Liver (tissue), 9 donors: ENCODE measurements around the gene CALHM3. TPM values are rescaled to one million over a fixed set of nuclear protein-coding genes. Genes with fewer than 3 reads are reported as not detected.

Experiments
- DNase-seq: peaks from one replicate; pipeline ENCODE4 v3.0.0-alpha.2; 2017; ENCODE audit warnings: low spot score
- H3K27ac ChIP-seq, 2 donors: one replicate each; pipeline ENCODE4 v1.7.0; 2013; ENCODE audit warnings: inconsistent platforms in 2 of 2, low read length in 2 of 2, control low read depth in 1 of 2, low read depth in 1 of 2, mild to moderate bottlenecking in 1 of 2
- H3K27me3 ChIP-seq, 4 donors: one replicate each; pipeline versions ENCODE4 v1.6.1 to v1.7.0; 2013; ENCODE audit warnings: low read length in 3 of 4, inconsistent platforms in 1 of 4, mild to moderate bottlenecking in 1 of 4, moderate library complexity in 1 of 4; ENCODE audit not compliant: control insufficient read depth in 4 of 4, insufficient read depth in 4 of 4
- H3K36me3 ChIP-seq, 4 donors: one replicate each; pipeline versions ENCODE4 v1.6.1 to v1.7.0; 2013; ENCODE audit warnings: low read length in 3 of 4, mild to moderate bottlenecking in 3 of 4, low read depth in 1 of 4, moderate library complexity in 1 of 4; ENCODE audit not compliant: control insufficient read depth in 4 of 4, insufficient read depth in 3 of 4
- H3K4me1 ChIP-seq, 4 donors: one replicate each; pipeline versions ENCODE4 v1.6.1 to v1.7.0; 2013; ENCODE audit warnings: low read length in 3 of 4, mild to moderate bottlenecking in 3 of 4, moderate library complexity in 1 of 4; ENCODE audit not compliant: control insufficient read depth in 4 of 4, insufficient read depth in 4 of 4
- H3K4me3 ChIP-seq, 3 donors: one replicate each; pipeline versions ENCODE4 v1.6.1 to v1.7.0; 2013; ENCODE audit warnings: low read length in 3 of 3, control low read depth in 1 of 3, low read depth in 1 of 3, mild to moderate bottlenecking in 1 of 3
- H3K9ac ChIP-seq, 2 donors: one replicate each; pipeline ENCODE4 v1.7.0; 2013; ENCODE audit warnings: low read length in 2 of 2, mild to moderate bottlenecking in 2 of 2, moderate library complexity in 2 of 2, control low read depth in 1 of 2, low read depth in 1 of 2
- H3K9me3 ChIP-seq, 4 donors: one replicate each; pipeline versions ENCODE4 v1.6.1 to v1.7.0; 2013; ENCODE audit warnings: low read length in 3 of 4; ENCODE audit not compliant: control insufficient read depth in 4 of 4
- EGR1 ChIP-seq, 2 donors: IDR thresholded peaks; 2 replicates each; pipeline ENCODE4 v1.6.1; 2016 to 2018; ENCODE audit warnings: antibody characterized with exemption in 2 of 2, low read depth in 2 of 2
- FOXA2 ChIP-seq: IDR thresholded peaks from 2 replicates; pipeline ENCODE4 v1.6.1; 2016; ENCODE audit warnings: antibody characterized with exemption
- GABPA ChIP-seq, 2 donors: IDR thresholded peaks in 1 of 2; conservative IDR thresholded peaks in 1 of 2; 2 replicates each; pipeline ENCODE4 v1.6.1; 2016; ENCODE audit warnings: antibody characterized with exemption in 2 of 2, mild to moderate bottlenecking in 1 of 2, moderate library complexity in 1 of 2
- HNF4A ChIP-seq, 2 donors: conservative IDR thresholded peaks; 2 replicates each; pipeline ENCODE4 v1.6.1; 2016; ENCODE audit warnings: antibody characterized with exemption in 2 of 2, mild to moderate bottlenecking in 2 of 2
- HNF4G ChIP-seq: IDR thresholded peaks from 2 replicates; pipeline ENCODE4 v1.6.1; 2016; ENCODE audit warnings: antibody characterized with exemption
- JUND ChIP-seq, 2 donors: IDR thresholded peaks; 2 replicates each; pipeline ENCODE4 v1.6.1; 2016; ENCODE audit warnings: antibody characterized with exemption in 2 of 2
- NR2F2 ChIP-seq: IDR thresholded peaks from 2 replicates; pipeline ENCODE4 v1.6.1; 2016; ENCODE audit warnings: antibody characterized with exemption
- RAD21 ChIP-seq, 2 donors: IDR thresholded peaks; 2 replicates each; pipeline ENCODE4 v1.6.1; 2016; ENCODE audit warnings: antibody characterized with exemption in 2 of 2, mild to moderate bottlenecking in 2 of 2
- RXRA ChIP-seq, 2 donors: IDR thresholded peaks; 2 replicates each; pipeline ENCODE4 v1.6.1; 2017 to 2018; ENCODE audit warnings: antibody characterized with exemption in 2 of 2, mild to moderate bottlenecking in 1 of 2
- SP1 ChIP-seq: IDR thresholded peaks from 2 replicates; pipeline ENCODE4 v1.6.1; 2018; ENCODE audit warnings: antibody characterized with exemption, mild to moderate bottlenecking
- TAF1 ChIP-seq: conservative IDR thresholded peaks from 2 replicates; pipeline ENCODE4 v1.6.1; 2016; ENCODE audit warnings: antibody characterized with exemption, mild to moderate bottlenecking
- YY1 ChIP-seq: IDR thresholded peaks from 2 replicates; pipeline ENCODE4 v1.6.1; 2016; ENCODE audit warnings: antibody characterized with exemption, mild to moderate bottlenecking
- WGBS: extraction: QIAGEN DNeasy Blood & Tissue Kit; methylation state at CpG from one replicate; pipeline ENCODE4 v1.1.7; 2013; 5-methylcytosine and 5-hydroxymethylcytosine counted together
- polyA plus RNA-seq, 2 donors: library from polyadenylated mRNA; stranded (reverse) in 1 of 2; unstranded in 1 of 2; fragments of 200-250 nt in 1 of 2; fragments of >200 nt in 1 of 2; fragmentation: Nextera tagmentation in 1 of 2; extraction: Ambion mirVana in 1 of 2; gene quantifications; one replicate each; pipeline versions ENCODE4 v1.2.1 to v1.2.3, GENCODE V29; 2013 to 2015
- total RNA-seq, 2 donors: library from RNA; depleted of rRNA; stranded (reverse); fragments of >200 nt; gene quantifications; one replicate each; pipeline ENCODE4 v1.2.3, GENCODE V29; 2014
- TF ChIP-seq, protein P1 (sequence below): IDR thresholded peaks from 2 replicates; pipeline ENCODE4 v1.6.1; 2016; ENCODE audit warnings: antibody characterized with exemption
- TF ChIP-seq, protein P2 (sequence below): fragments of 150-350 bp; IDR thresholded peaks from 2 replicates; pipeline ENCODE4 v1.5.1; 2017; ENCODE audit warnings: improper control_type of control experiment, low read depth, low read length; ENCODE audit not compliant: missing input control
- TF ChIP-seq, protein P3 (sequence below): IDR thresholded peaks from 2 replicates; pipeline ENCODE4 v1.6.1; 2016; ENCODE audit warnings: antibody characterized with exemption, mild to moderate bottlenecking
- TF ChIP-seq, protein P4 (sequence below): IDR thresholded peaks from 2 replicates; pipeline ENCODE4 v1.6.1; 2016; ENCODE audit warnings: antibody characterized with exemption
- TF ChIP-seq, protein P5 (sequence below): IDR thresholded peaks from 2 replicates; pipeline ENCODE4 v1.6.1; 2016; ENCODE audit warnings: antibody characterized with exemption
- donor health status: healthy.
- donor health status: healthy.
- donor health status: healthy.
- donor health status: healthy.
- donor health status: healthy.

CALHM3 gene
- total and polyA plus RNA-seq, 4 donors = 0.14 TPM; not detected in 3

DNA sequence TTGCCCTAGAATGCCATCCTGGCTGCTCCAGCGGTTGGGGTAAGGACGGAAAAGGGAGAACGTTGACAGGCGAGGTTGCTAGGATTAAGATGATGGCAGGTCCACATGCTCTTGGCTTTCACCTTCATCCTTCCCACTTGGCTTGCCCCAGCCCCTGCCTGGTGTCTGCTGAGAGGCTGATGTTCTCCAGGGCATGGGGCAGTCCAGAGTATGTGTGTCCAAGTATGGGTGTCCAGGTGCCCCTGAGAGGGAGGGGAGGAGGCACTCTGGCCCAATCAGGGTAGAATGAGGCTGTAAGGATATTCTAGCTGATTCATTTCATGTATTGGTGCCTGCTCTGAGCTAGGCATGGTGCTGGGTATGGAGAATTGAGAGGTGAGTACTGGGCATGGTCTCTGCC, 27.0 kb upstream of the CALHM3 start:
- H3K27me3 ChIP-seq = no peaks in the 10 kb centered on the region
- H3K9ac ChIP-seq = no peak overlapping the region
- no peaks in the 10 kb centered on the region for H3K36me3 ChIP-seq
- no peak for DNase-seq
- no peak overlapping the region for H3K27ac ChIP-seq
- H3K9me3 ChIP-seq = no peaks in the 10 kb centered on the region
- WGBS = 97% methylated on average over 4 of the region's 4 CpGs
- no peak overlapping the region for H3K4me3 ChIP-seq
- H3K4me1 ChIP-seq = no peaks in the 10 kb centered on the region
- no peak for TF ChIP-seq YY1
- TF ChIP-seq GABPA (IDR thresholded peaks at IDR 0.05 in 1 of 2, conservative IDR thresholded peaks at IDR 0.05 in 1 of 2) = no peak
- TF ChIP-seq HNF4G = no peak
- no peak for TF ChIP-seq RXRA (IDR thresholded peaks at IDR 0.05)
- TF ChIP-seq SP1 = no peak
- no peak for TF ChIP-seq HNF4A (conservative IDR thresholded peaks at IDR 0.05)
- TF ChIP-seq, protein P1, sequence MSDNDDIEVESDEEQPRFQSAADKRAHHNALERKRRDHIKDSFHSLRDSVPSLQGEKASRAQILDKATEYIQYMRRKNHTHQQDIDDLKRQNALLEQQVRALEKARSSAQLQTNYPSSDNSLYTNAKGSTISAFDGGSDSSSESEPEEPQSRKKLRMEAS = no peak
- no peak for TF ChIP-seq RAD21 (IDR thresholded peaks at IDR 0.05)
- TF ChIP-seq, protein P2, sequence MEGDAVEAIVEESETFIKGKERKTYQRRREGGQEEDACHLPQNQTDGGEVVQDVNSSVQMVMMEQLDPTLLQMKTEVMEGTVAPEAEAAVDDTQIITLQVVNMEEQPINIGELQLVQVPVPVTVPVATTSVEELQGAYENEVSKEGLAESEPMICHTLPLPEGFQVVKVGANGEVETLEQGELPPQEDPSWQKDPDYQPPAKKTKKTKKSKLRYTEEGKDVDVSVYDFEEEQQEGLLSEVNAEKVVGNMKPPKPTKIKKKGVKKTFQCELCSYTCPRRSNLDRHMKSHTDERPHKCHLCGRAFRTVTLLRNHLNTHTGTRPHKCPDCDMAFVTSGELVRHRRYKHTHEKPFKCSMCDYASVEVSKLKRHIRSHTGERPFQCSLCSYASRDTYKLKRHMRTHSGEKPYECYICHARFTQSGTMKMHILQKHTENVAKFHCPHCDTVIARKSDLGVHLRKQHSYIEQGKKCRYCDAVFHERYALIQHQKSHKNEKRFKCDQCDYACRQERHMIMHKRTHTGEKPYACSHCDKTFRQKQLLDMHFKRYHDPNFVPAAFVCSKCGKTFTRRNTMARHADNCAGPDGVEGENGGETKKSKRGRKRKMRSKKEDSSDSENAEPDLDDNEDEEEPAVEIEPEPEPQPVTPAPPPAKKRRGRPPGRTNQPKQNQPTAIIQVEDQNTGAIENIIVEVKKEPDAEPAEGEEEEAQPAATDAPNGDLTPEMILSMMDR = no peak
- TF ChIP-seq EGR1 (IDR thresholded peaks at IDR 0.05; ENCODE audit: low read depth in 2 of 2) = no peak
- no peak for TF ChIP-seq JUND (IDR thresholded peaks at IDR 0.05)
- TF ChIP-seq TAF1 = no peak
- TF ChIP-seq, protein P3, sequence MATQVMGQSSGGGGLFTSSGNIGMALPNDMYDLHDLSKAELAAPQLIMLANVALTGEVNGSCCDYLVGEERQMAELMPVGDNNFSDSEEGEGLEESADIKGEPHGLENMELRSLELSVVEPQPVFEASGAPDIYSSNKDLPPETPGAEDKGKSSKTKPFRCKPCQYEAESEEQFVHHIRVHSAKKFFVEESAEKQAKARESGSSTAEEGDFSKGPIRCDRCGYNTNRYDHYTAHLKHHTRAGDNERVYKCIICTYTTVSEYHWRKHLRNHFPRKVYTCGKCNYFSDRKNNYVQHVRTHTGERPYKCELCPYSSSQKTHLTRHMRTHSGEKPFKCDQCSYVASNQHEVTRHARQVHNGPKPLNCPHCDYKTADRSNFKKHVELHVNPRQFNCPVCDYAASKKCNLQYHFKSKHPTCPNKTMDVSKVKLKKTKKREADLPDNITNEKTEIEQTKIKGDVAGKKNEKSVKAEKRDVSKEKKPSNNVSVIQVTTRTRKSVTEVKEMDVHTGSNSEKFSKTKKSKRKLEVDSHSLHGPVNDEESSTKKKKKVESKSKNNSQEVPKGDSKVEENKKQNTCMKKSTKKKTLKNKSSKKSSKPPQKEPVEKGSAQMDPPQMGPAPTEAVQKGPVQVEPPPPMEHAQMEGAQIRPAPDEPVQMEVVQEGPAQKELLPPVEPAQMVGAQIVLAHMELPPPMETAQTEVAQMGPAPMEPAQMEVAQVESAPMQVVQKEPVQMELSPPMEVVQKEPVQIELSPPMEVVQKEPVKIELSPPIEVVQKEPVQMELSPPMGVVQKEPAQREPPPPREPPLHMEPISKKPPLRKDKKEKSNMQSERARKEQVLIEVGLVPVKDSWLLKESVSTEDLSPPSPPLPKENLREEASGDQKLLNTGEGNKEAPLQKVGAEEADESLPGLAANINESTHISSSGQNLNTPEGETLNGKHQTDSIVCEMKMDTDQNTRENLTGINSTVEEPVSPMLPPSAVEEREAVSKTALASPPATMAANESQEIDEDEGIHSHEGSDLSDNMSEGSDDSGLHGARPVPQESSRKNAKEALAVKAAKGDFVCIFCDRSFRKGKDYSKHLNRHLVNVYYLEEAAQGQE = no peak
- TF ChIP-seq, protein P4, sequence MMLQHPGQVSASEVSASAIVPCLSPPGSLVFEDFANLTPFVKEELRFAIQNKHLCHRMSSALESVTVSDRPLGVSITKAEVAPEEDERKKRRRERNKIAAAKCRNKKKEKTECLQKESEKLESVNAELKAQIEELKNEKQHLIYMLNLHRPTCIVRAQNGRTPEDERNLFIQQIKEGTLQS = no peak

DNA sequence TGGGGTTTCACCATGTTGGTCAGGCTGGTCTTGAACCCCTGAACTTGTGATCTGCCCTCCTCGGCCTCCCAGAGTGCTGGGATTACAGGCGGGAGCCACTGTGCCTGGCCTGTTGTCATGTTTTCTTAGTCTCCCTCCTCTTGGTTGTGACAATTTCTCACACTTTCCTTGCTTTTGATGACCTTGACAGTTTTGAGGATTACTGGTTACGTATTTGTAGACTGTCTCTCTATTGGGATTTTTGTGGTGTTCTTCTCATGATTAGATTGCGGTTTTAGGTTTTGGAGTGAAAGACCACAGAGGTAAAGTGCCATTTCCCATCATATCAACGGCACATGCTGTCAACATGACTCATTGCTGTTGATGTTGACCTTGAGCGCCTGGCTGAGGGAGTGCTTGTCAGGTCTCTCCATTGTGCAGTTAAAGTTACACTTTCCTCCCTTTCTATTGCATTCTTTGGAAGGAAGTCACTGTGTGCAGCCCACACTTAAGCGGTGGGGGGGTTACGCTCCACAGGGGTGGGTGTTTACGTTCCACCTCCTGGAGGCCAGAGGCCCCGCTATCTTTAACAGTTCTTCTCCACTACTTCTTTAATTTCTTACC, 25.2 kb upstream of the CALHM3 start:
- H3K4me1 ChIP-seq = no peaks in the 10 kb centered on the region
- H3K27ac ChIP-seq = no peak overlapping the region
- no peak overlapping the region for H3K9ac ChIP-seq
- TF ChIP-seq RAD21 (IDR thresholded peaks at IDR 0.05) = no peak
- TF ChIP-seq, protein P2 = no peak
- TF ChIP-seq FOXA2 = no peak
- TF ChIP-seq, protein P5, sequence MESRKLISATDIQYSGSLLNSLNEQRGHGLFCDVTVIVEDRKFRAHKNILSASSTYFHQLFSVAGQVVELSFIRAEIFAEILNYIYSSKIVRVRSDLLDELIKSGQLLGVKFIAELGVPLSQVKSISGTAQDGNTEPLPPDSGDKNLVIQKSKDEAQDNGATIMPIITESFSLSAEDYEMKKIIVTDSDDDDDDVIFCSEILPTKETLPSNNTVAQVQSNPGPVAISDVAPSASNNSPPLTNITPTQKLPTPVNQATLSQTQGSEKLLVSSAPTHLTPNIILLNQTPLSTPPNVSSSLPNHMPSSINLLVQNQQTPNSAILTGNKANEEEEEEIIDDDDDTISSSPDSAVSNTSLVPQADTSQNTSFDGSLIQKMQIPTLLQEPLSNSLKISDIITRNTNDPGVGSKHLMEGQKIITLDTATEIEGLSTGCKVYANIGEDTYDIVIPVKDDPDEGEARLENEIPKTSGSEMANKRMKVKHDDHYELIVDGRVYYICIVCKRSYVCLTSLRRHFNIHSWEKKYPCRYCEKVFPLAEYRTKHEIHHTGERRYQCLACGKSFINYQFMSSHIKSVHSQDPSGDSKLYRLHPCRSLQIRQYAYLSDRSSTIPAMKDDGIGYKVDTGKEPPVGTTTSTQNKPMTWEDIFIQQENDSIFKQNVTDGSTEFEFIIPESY = no peak
- TF ChIP-seq SP1 = no peak
- TF ChIP-seq NR2F2 = no peak
- no peak for TF ChIP-seq YY1
- TF ChIP-seq GABPA (IDR thresholded peaks at IDR 0.05 in 1 of 2, conservative IDR thresholded peaks at IDR 0.05 in 1 of 2) = no peak
- TF ChIP-seq, protein P3 = no peak
- WGBS = 64% methylated on average over 10 of the region's 10 CpGs
- H3K9me3 ChIP-seq = no peaks in the 10 kb centered on the region
- H3K4me3 ChIP-seq = no peak overlapping the region
- no peak for DNase-seq
- no peaks in the 10 kb centered on the region for H3K27me3 ChIP-seq
- H3K36me3 ChIP-seq = no peaks in the 10 kb centered on the region
